Adrenal gland (tissue), 5 donors: ENCODE data around the gene COX4I1.

Source experiments
- POLR2A ChIP-seq, 2 donors: fragments of 450-650 bp; IDR thresholded peaks; one replicate each; pipeline ENCODE4 v1.6.1; 2017; ENCODE audit warnings: antibody characterized with exemption in 2 of 2, mild to moderate bottlenecking in 2 of 2, moderate library complexity in 1 of 2
- TF ChIP-seq, protein P1 (sequence below), 6 experiments: fragments of 450-650 bp in 4 of 6; fragments of 200-600 bp in 2 of 6; sonication (generic) in 1 of 6; IDR thresholded peaks; 1 replicate in 5 of 6; 2 replicates in 1 of 6; pipeline versions ENCODE4 v1.5.1 to v1.8.0; 2016 to 2021; ENCODE audit warnings: antibody characterized with exemption in 6 of 6, mild to moderate bottlenecking in 2 of 6, moderate library complexity in 1 of 6
- donor health status: DM: no; HTN: no; CAD: no.

DNA sequence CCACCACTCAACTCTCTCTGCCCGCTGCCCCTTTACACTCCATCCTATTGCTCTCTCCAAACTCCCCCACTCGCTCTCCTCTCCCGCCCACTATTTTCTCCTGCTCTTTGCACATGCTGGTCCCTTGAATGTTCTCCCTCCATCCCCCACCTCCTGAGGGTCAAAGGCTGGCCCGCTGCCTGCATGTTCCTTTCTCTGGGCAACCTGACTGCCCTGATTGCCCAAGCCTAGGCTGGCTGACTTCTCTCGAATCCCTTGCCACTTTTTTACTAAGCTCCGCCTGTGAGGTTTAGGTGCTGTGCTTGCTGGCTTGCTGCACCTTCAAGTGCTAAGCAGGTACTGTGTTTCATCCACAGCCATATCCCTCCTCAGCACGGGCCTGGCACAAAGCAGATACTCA is 2.9 kb upstream of the COX4I1 start:
- TF ChIP-seq, protein P1, sequence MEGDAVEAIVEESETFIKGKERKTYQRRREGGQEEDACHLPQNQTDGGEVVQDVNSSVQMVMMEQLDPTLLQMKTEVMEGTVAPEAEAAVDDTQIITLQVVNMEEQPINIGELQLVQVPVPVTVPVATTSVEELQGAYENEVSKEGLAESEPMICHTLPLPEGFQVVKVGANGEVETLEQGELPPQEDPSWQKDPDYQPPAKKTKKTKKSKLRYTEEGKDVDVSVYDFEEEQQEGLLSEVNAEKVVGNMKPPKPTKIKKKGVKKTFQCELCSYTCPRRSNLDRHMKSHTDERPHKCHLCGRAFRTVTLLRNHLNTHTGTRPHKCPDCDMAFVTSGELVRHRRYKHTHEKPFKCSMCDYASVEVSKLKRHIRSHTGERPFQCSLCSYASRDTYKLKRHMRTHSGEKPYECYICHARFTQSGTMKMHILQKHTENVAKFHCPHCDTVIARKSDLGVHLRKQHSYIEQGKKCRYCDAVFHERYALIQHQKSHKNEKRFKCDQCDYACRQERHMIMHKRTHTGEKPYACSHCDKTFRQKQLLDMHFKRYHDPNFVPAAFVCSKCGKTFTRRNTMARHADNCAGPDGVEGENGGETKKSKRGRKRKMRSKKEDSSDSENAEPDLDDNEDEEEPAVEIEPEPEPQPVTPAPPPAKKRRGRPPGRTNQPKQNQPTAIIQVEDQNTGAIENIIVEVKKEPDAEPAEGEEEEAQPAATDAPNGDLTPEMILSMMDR (IDR thresholded peaks at IDR 0.05), result no peak
- TF ChIP-seq POLR2A (IDR thresholded peaks at IDR 0.05), result no peak
